Hepatic stellate cell (primary cell): ENCODE results near the gene TMEM131.
A peak's percentile ranks its signal among the peaks of the same experiment; 100 is the strongest.

Experiments used
- DNase-seq: peaks from one replicate; pipeline ENCODE4 v3.0.0; 2011; ENCODE audit warnings: low spot score

The TMEM131 gene

GRCh38 chr2:97805776-97806175 is 190.0 kb downstream of the TMEM131 start:
- DNase-seq: no peak

GRCh38 chr2:97801028-97801427 is 194.7 kb downstream of the TMEM131 start:
- DNase-seq: no peak

- no peak for DNase-seq
Measured at GRCh38 chr2:97798416-97798815, 197.3 kb downstream of the TMEM131 start.

- no peak for DNase-seq
Measured at GRCh38 chr2:97797355-97797754, 198.4 kb downstream of the TMEM131 start.

- DNase-seq: no peak
Measured at GRCh38 chr2:97796465-97797126, 199.2 kb downstream of the TMEM131 start.

GRCh38 chr2:97792416-97792815 is 203.3 kb downstream of the TMEM131 start:
- no peak for DNase-seq

- DNase-seq: no peak
Measured at GRCh38 chr2:97788986-97789644, 206.6 kb downstream of the TMEM131 start.

- no peak for DNase-seq
Measured at GRCh38 chr2:97785818-97786217, 209.9 kb downstream of the TMEM131 start.

- no peak for DNase-seq
Measured at GRCh38 chr2:97784953-97785352, 210.8 kb downstream of the TMEM131 start.

GRCh38 chr2:97781981-97782380 is 213.8 kb downstream of the TMEM131 start:
- no peak for DNase-seq

- DNase-seq: no peak
Measured at GRCh38 chr2:97779141-97779540, 216.6 kb downstream of the TMEM131 start.

- no peak for DNase-seq
Measured at GRCh38 chr2:97775074-97775473, 220.7 kb downstream of the TMEM131 start.

GRCh38 chr2:97774425-97774824 is 221.3 kb downstream of the TMEM131 start:
- peak; percentile 28 for DNase-seq

GRCh38 chr2:97770445-97770844 is 225.3 kb downstream of the TMEM131 start:
- DNase-seq: no peak

GRCh38 chr2:97769711-97770110 is 226.0 kb downstream of the TMEM131 start:
- DNase-seq: no peak

- no peak for DNase-seq
Measured at GRCh38 chr2:97769308-97769707, 226.4 kb downstream of the TMEM131 start.

- DNase-seq: no peak
Measured at GRCh38 chr2:97766567-97766966, 229.2 kb downstream of the TMEM131 start.

GRCh38 chr2:97765933-97766332 is 229.8 kb downstream of the TMEM131 start:
- DNase-seq: no peak

GRCh38 chr2:97764559-97765263 is 231.0 kb downstream of the TMEM131 start:
- no peak for DNase-seq

GRCh38 chr2:97763176-97763845 is 232.4 kb downstream of the TMEM131 start:
- no peak for DNase-seq

- no peak for DNase-seq
Measured at GRCh38 chr2:97761192-97761591, 234.6 kb downstream of the TMEM131 start.

- DNase-seq: no peak
Measured at GRCh38 chr2:97760480-97761049, 235.2 kb downstream of the TMEM131 start.
